A549 (cell line): Measurements from ENCODE around the gene ZPR1. TPM values are rescaled to one million over a fixed set of nuclear protein-coding genes. Genes with fewer than 3 reads are reported as not detected.
"Not testable (repeated sequence)": the region's sequence is repeated elsewhere in the genome, so short reads cannot be mapped to it uniquely, and the experiment has no call there.

ENCODE experiments used
- ATAC-seq, 2 experiments: fragments of 200-7000 bp in 1 of 2; fragments of >200 bp in 1 of 2; cut with Nextera tagmentation in 1 of 2; cut with Tn5 transposase in 1 of 2; 3 replicates each; pipeline versions ENCODE4 v1.8.0 to v1.9.1; 2018 to 2020; ENCODE audit warnings: mild to moderate bottlenecking in 1 of 2, moderate library complexity in 1 of 2
- CTCF ChIA-PET: fragments of 300-600 bp; sonication (Branson Sonifier 250); formaldehyde crosslinking; extraction: SDS; loops from one replicate; lab custom pipeline; 2021; ENCODE audit warnings: antibody characterized with exemption, inconsistent platforms; lab: Yijun Ruan, JAX
- POLR2A ChIA-PET: fragments of 350-600 bp; formaldehyde crosslinking; extraction: SDS; loops from one replicate; lab custom pipeline; 2021; ENCODE audit warnings: antibody characterized with exemption, inconsistent platforms; lab: Yijun Ruan, JAX
- DNase-seq, 2 experiments: peaks; one replicate each; pipeline versions ENCODE4 v3.0.0 to v3.0.0-alpha.2; 2011 to 2016; ENCODE audit warnings: low read depth in 1 of 2, low spot score in 1 of 2
- FAIRE-seq: peaks from 2 replicates; lab custom pipeline; 2011; peaks lifted over from hg19 to GRCh38; lab: Jason Lieb, UNC
- H3K27ac ChIP-seq, 2 experiments: fragments of >200 bp; sonication (Bioruptor Twin); formaldehyde crosslinking; 3 replicates each; pipeline ENCODE4 v1.5.1; 2016 to 2017
- H3K4me1 ChIP-seq: fragments of >200 bp; sonication (Bioruptor Twin); formaldehyde crosslinking; 3 replicates; pipeline ENCODE4 v1.6.1; 2016
- H3K4me2 ChIP-seq: fragments of >200 bp; sonication (Bioruptor Twin); formaldehyde crosslinking; 3 replicates; pipeline ENCODE4 v1.6.1; 2016
- H3K4me3 ChIP-seq: fragments of >200 bp; sonication (Bioruptor Twin); formaldehyde crosslinking; 3 replicates; pipeline ENCODE4 v1.5.1; 2016
- H3K9me3 ChIP-seq: fragments of >200 bp; sonication (Bioruptor Twin); formaldehyde crosslinking; 3 replicates; pipeline ENCODE4 v1.6.1; 2016
- CEBPB ChIP-seq, 2 experiments: fragments of >200 bp in 1 of 2; sonication (Bioruptor Twin) in 1 of 2; formaldehyde crosslinking in 1 of 2; IDR thresholded peaks; 2 replicates each; pipeline ENCODE4 v1.6.1; 2012 to 2016
- CHD2 ChIP-seq: fragments of 150-350 bp; IDR thresholded peaks from 2 replicates; pipeline ENCODE4 v1.6.1; 2014; ENCODE audit warnings: low read length; ENCODE audit not compliant: partially characterized antibody
- EHMT2 ChIP-seq: fragments of 200-600 bp; sonication (generic); IDR thresholded peaks from 2 replicates; pipeline ENCODE4 v1.6.1; 2016; ENCODE audit warnings: antibody characterized with exemption, low read depth, mild to moderate bottlenecking, moderate library complexity
- EP300 ChIP-seq, 2 experiments: fragments of >200 bp; sonication (Bioruptor Twin); formaldehyde crosslinking; IDR thresholded peaks; 2 replicates in 1 of 2; 3 replicates in 1 of 2; pipeline ENCODE4 v1.6.1; 2016 to 2017
- FOSB ChIP-seq: fragments of 250-450 bp; sonication (Bioruptor Pico); IDR thresholded peaks from 2 replicates; pipeline ENCODE4 v1.5.0; 2020; ENCODE audit warnings: mild to moderate bottlenecking, moderate library complexity
- HMGXB4 ChIP-seq: fragments of 250-450 bp; sonication (Bioruptor Pico); IDR thresholded peaks from 2 replicates; pipeline ENCODE4 v1.5.0; 2021; ENCODE audit warnings: mild to moderate bottlenecking, moderate library complexity, borderline replicate concordance
- HOXA7 ChIP-seq: fragments of 250-450 bp; sonication (Bioruptor Pico); IDR thresholded peaks from 2 replicates; pipeline ENCODE4 v1.5.0; 2020; ENCODE audit warnings: mild to moderate bottlenecking, moderate library complexity
- HOXB5 ChIP-seq: fragments of 250-450 bp; sonication (Bioruptor Pico); IDR thresholded peaks from 2 replicates; pipeline ENCODE4 v1.5.0; 2020; ENCODE audit warnings: mild to moderate bottlenecking, moderate library complexity
- KDM1A ChIP-seq: fragments of 200-600 bp; sonication (generic); IDR thresholded peaks from 2 replicates; pipeline ENCODE4 v1.6.1; 2016; ENCODE audit warnings: low read depth, mild to moderate bottlenecking
- MAFK ChIP-seq: fragments of 450-650 bp; IDR thresholded peaks from 2 replicates; pipeline ENCODE4 v1.6.1; 2014; ENCODE audit not compliant: partially characterized antibody
- MAX ChIP-seq: IDR thresholded peaks from 2 replicates; pipeline ENCODE4 v1.6.1; 2012
- MAZ ChIP-seq: fragments of 150-350 bp; IDR thresholded peaks from 2 replicates; pipeline ENCODE4 v1.6.1; 2014; ENCODE audit warnings: antibody characterized with exemption, low read depth, low read length, borderline replicate concordance
- NPAS2 ChIP-seq: fragments of 250-450 bp; sonication (Bioruptor Pico); IDR thresholded peaks from 2 replicates; pipeline ENCODE4 v1.8.0; 2022; ENCODE audit warnings: mild to moderate bottlenecking, moderate library complexity, borderline replicate concordance
- NR3C1 ChIP-seq: fragments of >200 bp; sonication (Bioruptor Twin); formaldehyde crosslinking; IDR thresholded peaks from 3 replicates; pipeline ENCODE4 v1.6.1; 2017
- PBX3 ChIP-seq: IDR thresholded peaks from 2 replicates; pipeline ENCODE4 v1.6.1; 2012
- POLR2A ChIP-seq: IDR thresholded peaks from 2 replicates; pipeline ENCODE4 v1.6.1; 2012; ENCODE audit warnings: mild to moderate bottlenecking, low read length
- POLR2AphosphoS2 ChIP-seq: conservative IDR thresholded peaks from 2 replicates; pipeline ENCODE4 v1.6.1; 2012; ENCODE audit warnings: low read length, improper control_type of control experiment, inconsistent platforms
- RAD21 ChIP-seq, 2 experiments: fragments of >200 bp in 1 of 2; sonication (Bioruptor Twin) in 1 of 2; formaldehyde crosslinking in 1 of 2; IDR thresholded peaks in 1 of 2; conservative IDR thresholded peaks in 1 of 2; 2 replicates in 1 of 2; 3 replicates in 1 of 2; pipeline ENCODE4 v1.6.1; 2012 to 2018; ENCODE audit warnings: inconsistent platforms in 1 of 2
- RARB ChIP-seq: fragments of 250-450 bp; sonication (Bioruptor Pico); IDR thresholded peaks from 2 replicates; pipeline ENCODE4 v1.8.0; 2021; ENCODE audit warnings: mild to moderate bottlenecking, moderate library complexity
- USF2 ChIP-seq: fragments of 450-650 bp; IDR thresholded peaks from 2 replicates; pipeline ENCODE4 v1.6.1; 2014; ENCODE audit warnings: antibody characterized with exemption
- WGBS: methylation state at CpG from one replicate; pipeline ENCODE4 v1.1.6; 2017; ENCODE audit errors: missing lambda C conversion rate; 5-methylcytosine and 5-hydroxymethylcytosine counted together
- polyA plus RNA-seq, 4 experiments: library from polyadenylated mRNA; depleted of rRNA in 3 of 4; stranded (reverse); fragments of >200 nt; fragmentation: RNase III in 1 of 4; extraction: RNeasy Plus Mini Kit Qiagen cat#74134 plus additional on column Dnase treatment in 1 of 4; gene quantifications; 2 replicates in 3 of 4; 3 replicates in 1 of 4; pipeline ENCODE4 v1.2.3, GENCODE V29; 2011 to 2017

Gene ZPR1
- polyA plus RNA-seq, 2 of the 4 experiments (the other 2 are of a cell fraction), result 44.1 to 65.6 TPM

- TF ChIP-seq RAD21 (conservative IDR thresholded peaks at IDR 0.05 in 1 of 2, IDR thresholded peaks at IDR 0.05 in 1 of 2), result no peak
- TF ChIP-seq NPAS2 (CRISPR knock-in tag), result no peak
- TF ChIP-seq NR3C1, result no peak
Observed at GRCh38 chr11:116835042-116835772, 47.4 kb upstream of the ZPR1 start (continued).

GRCh38 chr11:116834535-116835041 is 46.8 kb upstream of the ZPR1 start:
- FAIRE-seq, DNase-seq, H3K9me3 ChIP-seq, H3K4me2 ChIP-seq, ATAC-seq, POLR2A ChIA-PET, H3K4me3 ChIP-seq, H3K27ac ChIP-seq, H3K4me1 ChIP-seq: not testable (repeated sequence)
- WGBS, result 87% methylated on average over 10 of the region's 13 CpGs
- CTCF ChIA-PET, result interaction anchor here (0.6 to 3.7 kb wide), 4 partner anchors 43 to 767 kb away, joined by 3 to 56 read pairs (median 4); partner anchors contain the start of gene APOA5

GRCh38 chr11:116833816-116834534 is 46.2 kb upstream of the ZPR1 start:
- Histone ChIP-seq H3K4me1 (0 out of 3 replicates have a peak, but pooled peaks cover 4% of the 10 kb centered on the region), H3K9me3 (no peaks in the 10 kb centered on the region), H3K4me3 (no peak overlapping the region), H3K27ac (no peak overlapping the region), H3K4me2 (no peak overlapping the region)
- no peak for DNase-seq
- ChIA-PET CTCF (interaction anchor here (0.6 to 1.1 kb wide), 4 partner anchors 42 to 768 kb away, joined by 3 to 6 read pairs (median 3); partner anchors contain the start of gene APOA5), POLR2A (no interaction called here)
- ATAC-seq, result no peak
- TF ChIP-seq PBX3, result no peak
- TF ChIP-seq RARB (CRISPR knock-in tag), result no peak
- TF ChIP-seq MAX, result no peak
- no peak for TF ChIP-seq EHMT2
- no peak for TF ChIP-seq POLR2A
- TF ChIP-seq MAZ, result no peak
- TF ChIP-seq RAD21 (conservative IDR thresholded peaks at IDR 0.05 in 1 of 2, IDR thresholded peaks at IDR 0.05 in 1 of 2), result no peak
- no peak for TF ChIP-seq NR3C1
- no peak for FAIRE-seq
- whole genome bisulfite sequencing, result 87% methylated on average over 8 of the region's 14 CpGs

- Histone ChIP-seq H3K4me3 (no peak overlapping the region), H3K9me3 (no peaks in the 10 kb centered on the region), H3K4me1 (0 out of 3 replicates have a peak, but pooled peaks cover 4% of the 10 kb centered on the region), H3K27ac (no peak overlapping the region), H3K4me2 (no peak overlapping the region)
- CTCF ChIA-PET, result interaction anchor here (0.8 to 1.1 kb wide), 4 partner anchors 40 to 90 kb away, joined by 3 to 7 read pairs (median 3); partner anchors contain the start of gene APOA5
- no peak for FAIRE-seq
- POLR2A ChIA-PET, result no interaction called here
- ATAC-seq, result no peak
- no peak for DNase-seq
- WGBS, result 79% methylated on average over 10 of the region's 10 CpGs
- no peak for TF ChIP-seq FOSB (CRISPR knock-in tag)
- no peak for TF ChIP-seq HOXB5
- no peak for TF ChIP-seq KDM1A
- no peak for TF ChIP-seq POLR2AphosphoS2
- TF ChIP-seq EP300 (IDR thresholded peaks at IDR 0.05), result no peak
- no peak for TF ChIP-seq CHD2
- no peak for TF ChIP-seq USF2
- no peak for TF ChIP-seq HOXA7 (CRISPR knock-in tag)
- TF ChIP-seq MAFK, result no peak
- TF ChIP-seq HMGXB4 (CRISPR knock-in tag), result no peak
- no peak for TF ChIP-seq CEBPB (IDR thresholded peaks at IDR 0.05)
Observed at GRCh38 chr11:116833491-116833815, 45.6 kb upstream of the ZPR1 start.
